ENCODE results near the gene FAM76B.

Gene FAM76B

DNA sequence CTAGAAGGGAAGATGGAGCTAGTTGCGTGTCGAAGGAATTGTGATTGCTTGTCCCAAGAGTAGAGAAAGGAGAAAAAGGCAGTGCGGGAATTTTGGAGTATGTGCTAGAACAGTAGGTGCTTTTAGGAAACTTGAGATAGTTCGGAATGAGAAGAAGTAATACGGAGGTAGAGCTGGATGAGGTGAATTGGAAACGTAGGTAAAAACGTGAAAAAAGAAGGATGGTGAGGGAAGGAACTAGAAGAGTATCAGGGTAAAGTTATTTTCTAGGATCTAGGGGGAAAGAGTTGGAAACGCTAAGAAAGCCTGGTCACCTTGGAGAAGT lies 2.1 kb upstream of the FAM76B start:
- DNase-seq, result no peak

- peak; percentile 31 for DNase-seq
These were observed 1.5 kb upstream of the FAM76B start for GRCh38 chr11:95790933-95791708.

GRCh38 chr11:95790123-95790932 lies 746 bp upstream of the FAM76B start, which contains the start of gene CEP57:
Gene CEP57 (plus strand): TSS chr11:95790498. CDS start chr11:95790699, 201 bp downstream.
- peak; percentile 95 for DNase-seq

- peak; percentile 23 for DNase-seq
These were observed 569 bp downstream of the FAM76B start for GRCh38 chr11:95788921-95789505.

DNA sequence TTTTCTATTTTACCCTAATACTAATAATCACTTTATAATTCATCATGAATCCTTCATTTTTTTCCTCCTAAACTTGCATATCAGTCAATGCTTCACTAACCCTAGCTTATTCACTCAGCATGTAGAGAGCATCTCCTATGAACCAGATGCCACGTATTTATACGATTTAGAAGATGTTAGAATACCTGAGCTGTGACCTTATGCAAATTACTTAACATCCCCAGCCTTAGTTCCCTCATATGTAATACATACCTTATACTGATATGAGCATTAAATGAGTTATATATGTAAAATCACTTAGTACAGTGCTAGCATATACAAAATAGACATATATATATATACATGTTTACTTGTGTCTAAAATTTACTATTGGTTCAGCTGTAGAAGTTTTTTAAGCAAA lies 9.0 kb downstream of the FAM76B start:
- DNase-seq, result no peak

- no peak for DNase-seq
These were observed 10.9 kb downstream of the FAM76B start for GRCh38 chr11:95778699-95779098.

GRCh38 chr11:95776859-95777258 lies 12.7 kb downstream of the FAM76B start:
- DNase-seq, result no peak

GRCh38 chr11:95768521-95768920 lies 21.1 kb downstream of the FAM76B start:
- no peak for DNase-seq

DNA sequence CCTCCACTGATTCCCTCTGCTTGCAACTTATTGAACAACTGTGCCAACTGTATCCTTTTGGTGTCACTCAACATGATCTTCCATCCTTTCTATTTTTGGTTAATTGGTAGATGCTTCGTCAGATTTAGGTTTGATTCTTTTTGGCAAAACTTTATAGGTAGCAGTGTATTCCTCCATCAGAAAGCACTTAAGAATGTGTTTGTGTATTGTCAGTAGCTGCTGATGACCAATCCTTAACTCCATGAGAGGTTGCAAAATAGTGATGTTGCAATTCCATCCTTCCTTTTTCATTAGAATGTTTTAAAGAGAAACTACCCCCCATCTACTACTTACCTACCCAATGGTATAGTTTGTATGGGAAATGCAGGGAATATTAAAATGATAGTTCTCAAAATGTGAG lies 22.1 kb downstream of the FAM76B start:
- DNase-seq, result no peak

DNA sequence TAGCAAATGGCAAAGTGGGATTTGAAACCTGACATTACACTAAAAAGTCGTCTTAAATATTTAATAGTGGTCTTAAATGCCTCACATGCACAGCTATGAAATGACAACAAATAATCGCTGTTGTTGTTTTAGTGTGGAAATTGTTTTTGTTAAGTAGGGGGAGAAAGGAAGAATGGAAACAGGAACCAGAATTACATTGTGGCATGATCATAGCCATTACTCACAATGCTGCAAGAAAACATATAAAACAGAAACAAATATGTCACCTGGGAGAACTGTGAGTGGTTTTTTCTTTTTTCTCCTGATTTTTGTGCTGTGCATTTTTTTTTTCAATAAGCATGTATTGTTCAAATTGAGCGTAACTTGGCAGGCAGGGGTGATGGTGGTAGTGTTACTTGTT lies 22.9 kb downstream of the FAM76B start:
- no peak for DNase-seq

- DNase-seq, result peak; percentile 55
These were observed 25.2 kb downstream of the FAM76B start for GRCh38 chr11:95764267-95764898.

- no peak for DNase-seq
These were observed 27.0 kb downstream of the FAM76B start for GRCh38 chr11:95762534-95762933.

- no peak for DNase-seq
These were observed 28.6 kb downstream of the FAM76B start for GRCh38 chr11:95760941-95761340.

GRCh38 chr11:95751515-95751914 lies 38.1 kb downstream of the FAM76B start:
- no peak for DNase-seq

GRCh38 chr11:95750101-95750500 lies 39.5 kb downstream of the FAM76B start:
- no peak for DNase-seq

DNA sequence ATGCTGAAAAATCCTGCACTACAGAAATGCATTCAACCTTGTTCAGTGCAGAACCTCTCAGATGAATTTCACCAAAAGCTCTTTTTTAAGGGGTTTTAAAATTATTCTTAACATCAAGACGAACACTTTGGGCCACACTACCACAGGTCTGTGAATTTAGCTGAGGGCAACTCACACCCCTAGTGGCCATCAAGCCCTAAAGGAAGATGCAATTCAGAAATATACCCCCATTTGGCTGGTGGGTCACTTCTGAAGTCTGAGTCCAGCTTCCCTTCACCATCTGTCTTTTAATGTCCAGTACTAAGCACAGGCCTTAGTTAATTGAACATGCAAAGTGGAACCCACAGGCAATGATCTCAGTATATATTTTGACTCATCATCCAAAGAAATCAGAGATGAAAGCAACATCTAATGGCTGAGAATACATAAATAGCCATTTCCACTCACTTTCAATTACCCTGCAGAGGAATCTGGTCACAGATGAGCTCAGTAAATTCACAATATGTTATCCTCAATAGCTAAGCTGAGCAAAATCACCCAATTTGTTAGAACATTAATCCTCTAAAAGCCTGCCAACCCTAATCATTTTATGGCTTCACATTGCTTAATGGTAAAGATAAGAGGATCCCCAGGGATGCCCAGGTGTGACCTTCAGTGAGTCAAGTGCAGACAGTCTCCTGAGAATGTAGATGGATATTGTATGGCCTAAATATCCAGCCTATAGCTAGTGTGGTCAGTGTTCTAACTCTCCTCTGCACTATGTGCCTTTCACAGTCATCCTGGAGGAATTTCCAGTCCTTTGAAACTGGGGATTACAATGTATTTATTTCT lies 50.3 kb downstream of the FAM76B start:
- no peak for DNase-seq

- DNase-seq, result no peak
These were observed 52.8 kb downstream of the FAM76B start for GRCh38 chr11:95736809-95737208.

- DNase-seq, result no peak
These were observed 53.2 kb downstream of the FAM76B start for GRCh38 chr11:95736355-95736754.

GRCh38 chr11:95734009-95734572 lies 55.5 kb downstream of the FAM76B start:
- DNase-seq, result no peak

- DNase-seq, result no peak
These were observed 56.5 kb downstream of the FAM76B start for GRCh38 chr11:95732930-95733602.

DNA sequence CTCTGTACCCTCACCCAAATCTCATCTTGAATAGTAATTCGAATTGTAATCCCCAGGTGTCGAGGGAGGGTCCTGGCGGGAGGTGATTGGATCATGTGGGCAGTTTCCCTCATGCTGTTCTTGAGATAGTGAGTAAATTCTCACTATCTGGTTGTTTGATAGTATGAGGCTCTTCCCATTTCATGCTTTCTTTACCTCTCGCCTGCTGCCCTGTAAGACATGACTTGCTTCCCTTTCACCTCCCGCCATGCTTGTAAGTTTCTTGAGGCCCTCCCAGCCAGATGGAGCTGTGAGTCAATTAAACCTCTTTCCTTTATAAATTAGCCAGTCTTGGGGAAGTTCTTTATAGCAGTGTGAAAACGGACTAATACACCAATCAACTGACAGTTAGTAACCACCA lies 60.1 kb downstream of the FAM76B start:
- DNase-seq, result no peak

GRCh38 chr11:95728790-95729189 lies 60.8 kb downstream of the FAM76B start:
- no peak for DNase-seq
